Measurements from ENCODE around the gene FAM114A1. TPM values are rescaled to one million over a fixed set of nuclear protein-coding genes. Genes with fewer than 3 reads are reported as not detected.
"Not testable (repeated sequence)": the region's sequence is repeated elsewhere in the genome, so short reads cannot be mapped to it uniquely, and the experiment has no call there.

FAM114A1 gene
- total RNA-seq, 1 donor from 2014 or later = 33.9 TPM

DNA sequence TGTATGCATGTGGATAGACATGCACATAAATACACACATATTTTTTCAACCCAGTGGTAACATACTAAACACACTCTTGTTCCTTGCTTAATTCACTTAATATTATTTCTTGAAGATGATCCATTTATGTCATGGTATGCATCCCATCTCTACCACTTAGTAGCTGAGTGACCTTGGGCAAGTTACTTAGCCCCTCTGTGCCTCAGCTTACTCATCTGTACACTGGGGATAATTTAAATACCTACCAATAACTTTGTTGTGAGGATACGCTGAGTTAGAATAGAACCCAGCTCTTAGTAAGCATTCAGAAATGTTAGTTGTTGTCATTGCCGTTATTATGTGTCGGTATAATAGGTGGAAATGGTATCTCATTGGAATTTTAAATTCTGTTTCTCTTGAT is 41.4 kb downstream of the FAM114A1 start:
- Mint-ChIP-seq H3K4me1 (ENCODE audit: unreplicated experiment) (peaks cover 9% of the 10 kb centered on the region), H3K9me3 (no peaks in the 10 kb centered on the region), H3K4me3 (no peak overlapping the region), H3K27ac (no peak overlapping the region), H3K27me3 (no peaks in the 10 kb centered on the region), H3K36me3 (peaks cover 37% of the 10 kb centered on the region)
- TF ChIP-seq, protein P1, sequence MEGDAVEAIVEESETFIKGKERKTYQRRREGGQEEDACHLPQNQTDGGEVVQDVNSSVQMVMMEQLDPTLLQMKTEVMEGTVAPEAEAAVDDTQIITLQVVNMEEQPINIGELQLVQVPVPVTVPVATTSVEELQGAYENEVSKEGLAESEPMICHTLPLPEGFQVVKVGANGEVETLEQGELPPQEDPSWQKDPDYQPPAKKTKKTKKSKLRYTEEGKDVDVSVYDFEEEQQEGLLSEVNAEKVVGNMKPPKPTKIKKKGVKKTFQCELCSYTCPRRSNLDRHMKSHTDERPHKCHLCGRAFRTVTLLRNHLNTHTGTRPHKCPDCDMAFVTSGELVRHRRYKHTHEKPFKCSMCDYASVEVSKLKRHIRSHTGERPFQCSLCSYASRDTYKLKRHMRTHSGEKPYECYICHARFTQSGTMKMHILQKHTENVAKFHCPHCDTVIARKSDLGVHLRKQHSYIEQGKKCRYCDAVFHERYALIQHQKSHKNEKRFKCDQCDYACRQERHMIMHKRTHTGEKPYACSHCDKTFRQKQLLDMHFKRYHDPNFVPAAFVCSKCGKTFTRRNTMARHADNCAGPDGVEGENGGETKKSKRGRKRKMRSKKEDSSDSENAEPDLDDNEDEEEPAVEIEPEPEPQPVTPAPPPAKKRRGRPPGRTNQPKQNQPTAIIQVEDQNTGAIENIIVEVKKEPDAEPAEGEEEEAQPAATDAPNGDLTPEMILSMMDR (conservative IDR thresholded peaks at IDR 0.05) = no peak
- no peak for DNase-seq (ENCODE audit: extremely low spot score, unreplicated experiment)

- no peaks in the 10 kb centered on the region for H3K27me3 Mint-ChIP-seq
- H3K4me3 Mint-ChIP-seq = no peak overlapping the region
- TF ChIP-seq, protein P1 (conservative IDR thresholded peaks at IDR 0.05) = no peak
- H3K36me3 Mint-ChIP-seq = peaks cover 41% of the 10 kb centered on the region
- DNase-seq (ENCODE audit: extremely low spot score, unreplicated experiment) = no peak
- H3K9me3 Mint-ChIP-seq = peaks cover 4% of the 10 kb centered on the region
- peak overlapping the region; percentile 17 for H3K27ac Mint-ChIP-seq
- H3K4me1 Mint-ChIP-seq (ENCODE audit: unreplicated experiment) = no peaks in the 10 kb centered on the region
Measured at GRCh38 chr4:38911257-38911656, 43.7 kb downstream of the FAM114A1 start.

- Mint-ChIP-seq H3K9me3 (peaks cover 4% of the 10 kb centered on the region), H3K4me3 (no peak overlapping the region), H3K27me3 (no peaks in the 10 kb centered on the region), H3K36me3 (peaks cover 33% of the 10 kb centered on the region), H3K4me1 (ENCODE audit: unreplicated experiment) (no peaks in the 10 kb centered on the region), H3K27ac (no peak overlapping the region)
- no peak for DNase-seq (ENCODE audit: extremely low spot score, unreplicated experiment)
- TF ChIP-seq, protein P1 (conservative IDR thresholded peaks at IDR 0.05) = no peak
Measured at GRCh38 chr4:38914854-38915253, 47.2 kb downstream of the FAM114A1 start.

- H3K36me3 Mint-ChIP-seq = peaks cover 23% of the 10 kb centered on the region
- not testable (repeated sequence) for H3K4me1 Mint-ChIP-seq (ENCODE audit: unreplicated experiment); DNase-seq (ENCODE audit: extremely low spot score, unreplicated experiment); H3K9me3 Mint-ChIP-seq; H3K4me3 Mint-ChIP-seq; H3K27ac Mint-ChIP-seq; H3K27me3 Mint-ChIP-seq
Measured at GRCh38 chr4:38916267-38916666, 48.7 kb downstream of the FAM114A1 start.

GRCh38 chr4:38917481-38918025 is 49.9 kb downstream of the FAM114A1 start:
- H3K4me3 Mint-ChIP-seq = no peak overlapping the region
- H3K27ac Mint-ChIP-seq = no peak overlapping the region
- H3K9me3 Mint-ChIP-seq = peaks cover 4% of the 10 kb centered on the region
- H3K36me3 Mint-ChIP-seq = peaks cover 24% of the 10 kb centered on the region
- DNase-seq (ENCODE audit: extremely low spot score, unreplicated experiment) = no peak
- TF ChIP-seq, protein P1 (conservative IDR thresholded peaks at IDR 0.05) = no peak
- H3K27me3 Mint-ChIP-seq = no peaks in the 10 kb centered on the region
- no peaks in the 10 kb centered on the region for H3K4me1 Mint-ChIP-seq (ENCODE audit: unreplicated experiment)

DNA sequence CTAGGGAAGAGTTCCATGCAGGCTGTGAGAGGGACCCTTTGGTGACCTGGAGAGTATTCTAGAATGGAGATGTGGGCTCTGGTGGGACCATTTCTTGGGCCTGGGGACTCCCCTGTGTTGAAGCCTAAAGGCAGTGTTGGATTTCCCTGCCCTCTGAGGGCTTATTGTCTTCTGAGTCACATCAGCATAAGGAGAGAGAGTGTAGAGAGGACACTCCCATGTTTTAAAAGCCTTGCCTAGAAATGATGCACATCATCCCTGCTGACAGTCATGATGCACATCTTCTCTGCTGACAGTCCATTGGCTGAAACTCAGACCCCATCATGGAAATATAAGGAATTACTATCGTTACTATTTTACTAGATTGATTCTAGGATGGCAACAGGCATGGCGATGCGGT is 51.9 kb downstream of the FAM114A1 start:
- Mint-ChIP-seq H3K27ac (no peak overlapping the region), H3K4me1 (ENCODE audit: unreplicated experiment) (no peaks in the 10 kb centered on the region), H3K27me3 (no peaks in the 10 kb centered on the region), H3K9me3 (peaks cover 4% of the 10 kb centered on the region), H3K4me3 (no peak overlapping the region), H3K36me3 (peaks cover 20% of the 10 kb centered on the region)
- TF ChIP-seq, protein P1 (conservative IDR thresholded peaks at IDR 0.05) = no peak
- DNase-seq (ENCODE audit: extremely low spot score, unreplicated experiment) = no peak
